MM.1S (cell line): ENCODE results near the gene PELO.

Source experiments
- DNase-seq: peaks from one replicate; pipeline ENCODE4 v3.0.0-alpha.2; 2015
- H2AFZ ChIP-seq: fragments of 300-600 bp; sonication (generic); 2 replicates; pipeline ENCODE4 v1.6.0; 2016; ENCODE audit warnings: antibody characterized with exemption, low read length
- H3F3A ChIP-seq: fragments of 300-600 bp; sonication (generic); 2 replicates; pipeline ENCODE4 v1.6.1; 2016; ENCODE audit warnings: mild to moderate bottlenecking, antibody characterized with exemption, low read length, moderate library complexity, mixed read lengths; ENCODE audit not compliant: insufficient read depth
- H3K27ac ChIP-seq: fragments of 300-600 bp; sonication (generic); 2 replicates; pipeline ENCODE4 v1.5.1; 2016; ENCODE audit warnings: mild to moderate bottlenecking, low read length
- H3K27me3 ChIP-seq: fragments of 300-600 bp; sonication (generic); replicated peaks from 2 replicates; pipeline ENCODE4 v1.6.0; 2016; ENCODE audit warnings: low read length; ENCODE audit not compliant: insufficient read depth
- H3K36me3 ChIP-seq: fragments of 300-600 bp; sonication (generic); replicated peaks from 2 replicates; pipeline ENCODE4 v1.6.1; 2016; ENCODE audit warnings: mild to moderate bottlenecking, low read length, mixed read lengths; ENCODE audit not compliant: insufficient read depth
- H3K4me1 ChIP-seq: fragments of 300-600 bp; sonication (generic); 2 replicates; pipeline ENCODE4 v1.6.1; 2016; ENCODE audit warnings: low read length, mixed read lengths
- H3K4me2 ChIP-seq: fragments of 300-600 bp; sonication (generic); 2 replicates; pipeline ENCODE4 v1.6.0; 2016; ENCODE audit warnings: low read depth, low read length
- H3K4me3 ChIP-seq: fragments of 300-600 bp; sonication (generic); 2 replicates; pipeline ENCODE4 v1.5.1; 2016; ENCODE audit warnings: low read length, mixed read lengths
- H3K79me2 ChIP-seq: fragments of 300-600 bp; sonication (generic); 2 replicates; pipeline ENCODE4 v1.6.1; 2016; ENCODE audit warnings: mixed run types, low read length, mixed read lengths
- H3K9ac ChIP-seq: fragments of 300-600 bp; sonication (generic); 2 replicates; pipeline ENCODE4 v1.6.1; 2016; ENCODE audit warnings: low read length, mixed read lengths
- H3K9me2 ChIP-seq: fragments of 300-600 bp; sonication (generic); replicated peaks from 2 replicates; pipeline ENCODE4 v1.6.1; 2016; ENCODE audit warnings: mild to moderate bottlenecking, low read length, mixed read lengths; ENCODE audit not compliant: insufficient read depth
- H3K9me3 ChIP-seq: fragments of 300-600 bp; sonication (generic); replicated peaks from 2 replicates; pipeline ENCODE4 v1.6.1; 2016; ENCODE audit warnings: mild to moderate bottlenecking, low read length, mixed read lengths; ENCODE audit not compliant: insufficient read depth
- H4K20me1 ChIP-seq: fragments of 300-600 bp; sonication (generic); 2 replicates; pipeline ENCODE4 v1.6.1; 2016; ENCODE audit warnings: mild to moderate bottlenecking, low read length, moderate library complexity, mixed read lengths; ENCODE audit not compliant: insufficient read depth
- CTCF ChIP-seq: fragments of 300-600 bp; sonication (generic); IDR thresholded peaks from 2 replicates; pipeline ENCODE4 v1.5.1; 2016; ENCODE audit warnings: antibody characterized with exemption, low read length, mixed read lengths
- EZH2 ChIP-seq: fragments of 300-600 bp; sonication (generic); optimal IDR thresholded peaks from 2 replicates; pipeline ENCODE3; 2017; ENCODE audit warnings: low read depth, mild to moderate bottlenecking, antibody characterized with exemption, low read length, mixed read lengths
- EZH2phosphoT487 ChIP-seq: fragments of 300-600 bp; sonication (generic); IDR thresholded peaks from 2 replicates; pipeline ENCODE4 v1.6.1; 2018; ENCODE audit warnings: antibody characterized with exemption, low read length

Gene PELO

GRCh38 chr5:52805615-52806014 lies 17.9 kb downstream of the PELO start:
- no peak overlapping the region for H3K4me2 ChIP-seq
- H3K27ac ChIP-seq = no peak overlapping the region
- no peak overlapping the region for H2AFZ ChIP-seq
- H3K79me2 ChIP-seq = peaks cover 14% of the 10 kb centered on the region
- H4K20me1 ChIP-seq = no peaks in the 10 kb centered on the region
- no peaks in the 10 kb centered on the region for H3K27me3 ChIP-seq
- H3K4me1 ChIP-seq = peaks cover 14% of the 10 kb centered on the region; the same call in 1 of the 2 replicates
- no peaks in the 10 kb centered on the region for H3F3A ChIP-seq
- TF ChIP-seq EZH2 (no peak), CTCF (no peak), EZH2phosphoT487 (no peak)
- no peak overlapping the region for H3K4me3 ChIP-seq
- no peaks in the 10 kb centered on the region for H3K9me2 ChIP-seq
- no peaks in the 10 kb centered on the region for H3K9me3 ChIP-seq
- no peaks in the 10 kb centered on the region; the same call in 1 of the 2 replicates for H3K36me3 ChIP-seq
- DNase-seq = no peak
- no peak overlapping the region for H3K9ac ChIP-seq

GRCh38 chr5:52807037-52807436 lies 19.3 kb downstream of the PELO start:
- Histone ChIP-seq H3K4me2 (no peak overlapping the region), H2AFZ (no peak overlapping the region), H3K36me3 (no peaks in the 10 kb centered on the region; the same call in 1 of the 2 replicates), H3K9me2 (no peaks in the 10 kb centered on the region), H4K20me1 (no peaks in the 10 kb centered on the region), H3K9me3 (no peaks in the 10 kb centered on the region), H3K4me3 (no peak overlapping the region), H3K79me2 (0 out of 2 replicates have a peak, but pooled peaks cover under 1% of the 10 kb centered on the region), H3K9ac (no peak overlapping the region), H3K4me1 (0 out of 2 replicates have a peak, but pooled peaks cover under 1% of the 10 kb centered on the region), H3F3A (no peaks in the 10 kb centered on the region), H3K27ac (no peak overlapping the region), H3K27me3 (no peaks in the 10 kb centered on the region)
- TF ChIP-seq EZH2phosphoT487 = no peak
- TF ChIP-seq CTCF = no peak
- TF ChIP-seq EZH2 = no peak
- no peak for DNase-seq

DNA sequence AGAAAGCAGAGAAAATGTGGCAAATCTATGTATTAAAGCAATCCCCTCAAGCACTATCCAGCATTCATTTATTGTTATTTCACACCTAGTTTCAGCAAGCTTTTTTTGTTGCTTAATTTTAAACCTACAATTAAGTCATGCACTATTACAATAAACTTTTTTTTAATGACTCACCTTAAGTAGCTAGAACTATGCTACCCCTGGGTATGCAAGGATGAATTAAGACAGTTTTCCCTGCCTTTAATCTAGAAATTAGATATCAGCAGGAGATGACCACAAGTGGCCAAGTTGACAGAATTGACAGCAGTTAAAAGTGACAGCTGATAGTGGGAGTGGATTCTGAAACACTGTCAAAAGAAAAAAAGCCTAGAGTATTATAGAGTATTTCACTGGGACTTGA lies 20.0 kb downstream of the PELO start:
- H3K9me3 ChIP-seq = no peaks in the 10 kb centered on the region
- no peak for DNase-seq
- no peaks in the 10 kb centered on the region for H3K36me3 ChIP-seq
- H3K9me2 ChIP-seq = no peaks in the 10 kb centered on the region
- H2AFZ ChIP-seq = no peak overlapping the region
- H4K20me1 ChIP-seq = no peaks in the 10 kb centered on the region
- no peak for TF ChIP-seq EZH2
- TF ChIP-seq CTCF = no peak
- no peak for TF ChIP-seq EZH2phosphoT487
- no peaks in the 10 kb centered on the region for H3K4me1 ChIP-seq
- H3K79me2 ChIP-seq = no peaks in the 10 kb centered on the region
- H3K4me3 ChIP-seq = no peak overlapping the region
- H3K27me3 ChIP-seq = no peaks in the 10 kb centered on the region
- no peak overlapping the region for H3K9ac ChIP-seq
- no peak overlapping the region for H3K4me2 ChIP-seq
- H3F3A ChIP-seq = no peaks in the 10 kb centered on the region
- no peak overlapping the region for H3K27ac ChIP-seq
